Effector memory CD4-positive, alpha-beta T cell (primary cell): ENCODE data around the gene PAPOLA.

Experiments used
- DNase-seq, 3 donors: peaks; one replicate each; pipeline ENCODE4 v3.0.0-alpha.2; 2020
- H3K27ac ChIP-seq: 2 replicates; pipeline ENCODE4 v1.7.0; 2013; ENCODE audit warnings: mild to moderate bottlenecking, low read length, moderate library complexity; ENCODE audit not compliant: insufficient read depth, poor library complexity, severe bottlenecking
- H3K27me3 ChIP-seq: replicated peaks from 2 replicates; pipeline ENCODE4 v1.7.0; 2013; ENCODE audit warnings: mild to moderate bottlenecking, low read length; ENCODE audit not compliant: insufficient read depth, control insufficient read depth, poor library complexity, severe bottlenecking
- H3K36me3 ChIP-seq: 2 replicates; pipeline ENCODE4 v1.7.0; 2013; ENCODE audit warnings: mild to moderate bottlenecking, low read length, moderate library complexity; ENCODE audit not compliant: control insufficient read depth, insufficient read depth
- H3K4me1 ChIP-seq: 2 replicates; pipeline ENCODE4 v1.7.0; 2013; ENCODE audit warnings: low read length, mild to moderate bottlenecking; ENCODE audit not compliant: control insufficient read depth, insufficient read depth, poor library complexity, severe bottlenecking
- H3K4me3 ChIP-seq: 2 replicates; pipeline ENCODE4 v1.7.0; 2013; ENCODE audit warnings: low read length, low read depth, mild to moderate bottlenecking; ENCODE audit not compliant: insufficient read depth, poor library complexity, severe bottlenecking
- H3K9me3 ChIP-seq: 2 replicates; pipeline ENCODE4 v1.7.0; 2013; ENCODE audit warnings: mild to moderate bottlenecking, low read length, moderate library complexity; ENCODE audit not compliant: control insufficient read depth

The PAPOLA gene

DNA sequence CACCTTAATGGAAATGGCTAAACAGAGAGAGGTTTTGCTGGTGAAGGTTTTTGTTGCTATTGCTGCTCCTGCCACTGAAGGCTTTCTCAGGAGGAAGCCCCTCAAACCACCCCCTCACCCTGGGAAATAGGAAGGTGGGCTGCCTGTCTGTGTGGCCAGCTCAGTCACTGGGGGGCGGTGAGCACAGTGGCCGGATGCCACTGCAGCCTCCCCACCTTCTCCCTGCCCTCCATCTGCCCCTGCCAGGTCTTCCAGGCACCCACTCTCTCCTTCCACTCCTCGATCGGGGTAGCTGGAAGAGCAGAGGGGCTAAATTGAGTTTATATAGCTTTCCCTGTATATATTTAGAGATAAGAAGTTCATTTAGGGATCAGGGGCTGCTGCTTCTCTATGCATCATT, 80.8 kb downstream of the PAPOLA start:
- Histone ChIP-seq H3K27me3 (peaks cover 6% of the 10 kb centered on the region), H3K4me3 (no peak overlapping the region), H3K9me3 (no peaks in the 10 kb centered on the region), H3K36me3 (no peaks in the 10 kb centered on the region), H3K27ac (no peak overlapping the region), H3K4me1 (no peaks in the 10 kb centered on the region)
- no peak for DNase-seq

DNA sequence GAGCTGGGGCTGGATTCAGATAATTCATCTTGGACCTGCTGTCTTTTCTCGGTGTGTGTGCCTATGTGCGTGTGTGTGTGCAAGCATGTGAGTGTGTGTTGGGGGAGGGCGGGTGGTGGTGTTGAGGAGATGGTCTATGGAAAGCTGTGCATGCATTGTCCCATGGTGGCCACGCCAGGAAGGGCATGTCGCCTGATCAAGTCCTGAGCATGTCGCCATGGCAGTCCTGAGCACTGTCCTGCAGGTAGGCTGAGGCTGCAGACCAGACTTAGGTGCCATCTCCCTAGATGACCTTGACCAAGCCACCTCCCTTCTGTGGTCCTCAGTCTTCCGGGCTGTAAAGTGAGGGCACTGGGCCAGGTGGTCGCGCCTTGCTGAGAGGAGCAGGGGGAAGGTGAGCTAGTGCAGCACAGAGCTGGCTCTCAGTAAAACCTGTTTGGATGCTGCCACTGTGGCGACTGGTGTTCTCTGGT, 81.4 kb downstream of the PAPOLA start:
- no peaks in the 10 kb centered on the region for H3K36me3 ChIP-seq
- peaks cover 6% of the 10 kb centered on the region for H3K27me3 ChIP-seq
- H3K4me3 ChIP-seq = no peak overlapping the region
- no peak overlapping the region for H3K27ac ChIP-seq
- no peaks in the 10 kb centered on the region for H3K4me1 ChIP-seq
- DNase-seq = no peak
- H3K9me3 ChIP-seq = no peaks in the 10 kb centered on the region

DNA sequence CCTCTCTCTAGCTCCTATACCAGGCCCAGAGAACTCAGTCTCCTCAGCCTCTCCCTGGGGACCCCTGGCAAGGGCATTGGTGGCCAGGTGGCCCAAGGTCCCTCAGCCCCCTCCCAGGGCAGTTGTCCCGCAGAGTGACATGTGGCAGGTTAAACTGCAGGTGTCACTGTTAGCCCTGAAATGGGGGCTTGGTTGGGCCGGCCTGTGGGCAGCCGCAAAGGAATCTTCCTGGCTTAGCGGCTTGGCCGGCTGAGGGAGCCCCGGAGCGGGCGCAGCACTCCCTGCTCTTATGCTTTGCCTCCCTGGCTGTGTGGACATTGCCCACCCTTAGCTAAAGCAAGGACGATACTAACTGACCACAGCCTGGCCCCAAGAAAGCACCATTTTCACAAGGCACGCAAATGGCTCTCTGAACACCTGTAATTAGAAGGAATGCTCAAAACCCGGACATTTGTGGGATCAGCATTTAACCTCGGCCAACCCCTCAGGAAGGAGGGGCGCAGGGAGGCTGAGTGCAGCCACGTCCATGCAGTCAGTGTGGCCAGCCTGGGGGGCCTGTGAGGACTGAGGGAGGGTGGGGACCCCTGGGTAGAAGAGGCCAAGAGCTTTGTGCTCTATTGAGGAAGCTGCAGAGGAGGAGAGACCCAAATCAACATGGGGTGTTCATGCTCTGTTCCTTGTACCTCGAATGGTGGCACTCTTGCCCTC, 82.2 kb downstream of the PAPOLA start:
- Histone ChIP-seq H3K9me3 (no peaks in the 10 kb centered on the region), H3K36me3 (no peaks in the 10 kb centered on the region), H3K4me1 (no peaks in the 10 kb centered on the region), H3K4me3 (no peak overlapping the region), H3K27ac (no peak overlapping the region), H3K27me3 (peaks cover 6% of the 10 kb centered on the region)
- no peak for DNase-seq

DNA sequence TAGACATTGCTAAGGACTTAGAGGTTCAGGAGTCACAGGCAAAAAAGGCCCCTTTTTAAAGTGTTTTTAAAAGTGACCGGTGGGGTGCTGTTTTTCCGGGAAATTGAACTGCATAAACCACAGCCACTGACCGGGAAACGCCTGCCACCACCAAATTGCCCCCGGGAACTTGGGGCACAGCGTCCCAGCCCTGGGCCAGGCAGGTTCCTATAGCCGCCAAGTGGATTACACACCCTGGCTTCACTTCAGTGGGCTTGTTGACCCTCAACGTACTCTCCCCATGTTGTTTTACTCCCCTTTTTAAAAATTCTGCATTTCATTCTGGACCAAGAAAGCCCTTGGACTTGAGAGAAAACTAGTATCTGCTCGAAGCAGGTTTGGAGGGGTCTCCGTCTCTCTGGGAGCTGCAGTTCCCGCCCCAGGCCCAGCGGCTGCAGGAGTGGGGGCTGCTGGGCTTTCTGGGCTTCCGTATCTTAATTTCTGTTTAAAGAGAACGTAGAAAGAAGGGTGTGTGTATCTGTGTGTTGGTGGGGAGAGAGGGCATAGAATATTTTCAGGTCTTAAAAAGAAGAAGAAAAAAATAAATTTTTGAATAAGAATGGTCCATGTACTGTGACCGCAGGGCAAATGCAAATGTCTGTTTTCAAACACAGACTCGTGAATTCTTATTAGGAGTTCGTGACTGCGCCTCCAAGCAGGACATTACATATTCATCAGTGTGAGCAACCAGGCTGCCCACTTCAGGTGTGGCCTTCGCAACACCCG, 82.9 kb downstream of the PAPOLA start:
- no peak for DNase-seq
- H3K4me3 ChIP-seq = no peak overlapping the region
- peaks cover 6% of the 10 kb centered on the region for H3K27me3 ChIP-seq
- no peaks in the 10 kb centered on the region for H3K36me3 ChIP-seq
- no peak overlapping the region for H3K27ac ChIP-seq
- H3K9me3 ChIP-seq = no peaks in the 10 kb centered on the region
- H3K4me1 ChIP-seq = no peaks in the 10 kb centered on the region

DNA sequence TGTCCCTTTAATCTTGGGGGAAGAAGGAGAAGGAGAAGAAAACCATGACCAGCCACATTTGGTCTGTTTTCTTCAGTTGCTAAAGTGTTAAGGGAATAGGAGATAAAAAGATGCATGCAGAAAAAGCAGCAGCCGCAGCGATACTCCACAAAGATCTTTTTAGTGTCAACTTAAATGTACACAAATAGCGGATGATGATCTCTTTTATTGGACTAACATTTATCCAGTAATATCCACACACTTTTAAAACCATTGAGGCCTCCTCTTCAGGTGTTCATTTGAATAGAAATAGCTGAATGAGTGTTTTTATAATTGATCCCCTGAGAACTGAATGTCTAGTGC, 83.5 kb downstream of the PAPOLA start:
- peaks cover 6% of the 10 kb centered on the region for H3K27me3 ChIP-seq
- no peaks in the 10 kb centered on the region for H3K36me3 ChIP-seq
- no peak for DNase-seq
- no peaks in the 10 kb centered on the region for H3K4me1 ChIP-seq
- H3K9me3 ChIP-seq = no peaks in the 10 kb centered on the region
- H3K27ac ChIP-seq = no peak overlapping the region
- no peak overlapping the region for H3K4me3 ChIP-seq

DNA sequence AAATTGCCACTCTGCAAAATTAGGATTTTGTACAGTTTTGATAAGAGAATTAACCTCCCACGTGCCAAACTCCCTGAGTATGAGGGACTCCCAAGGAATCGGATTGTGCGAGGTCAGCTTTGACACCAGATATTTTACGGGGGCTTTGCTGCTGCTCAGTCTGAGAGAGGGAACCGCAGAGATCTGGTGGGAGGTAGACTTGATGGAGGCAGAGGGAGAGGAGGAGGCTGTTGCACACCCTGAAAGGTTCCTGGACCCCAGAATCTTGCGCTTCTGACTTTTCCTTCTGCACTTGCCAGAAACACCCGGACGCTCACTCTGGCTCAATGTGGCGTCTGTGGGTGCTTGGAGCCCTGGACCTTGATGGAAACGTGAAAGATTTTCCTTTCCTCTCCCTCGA, 83.9 kb downstream of the PAPOLA start:
- Histone ChIP-seq H3K27ac (no peak overlapping the region), H3K36me3 (no peaks in the 10 kb centered on the region), H3K9me3 (no peaks in the 10 kb centered on the region), H3K4me3 (no peak overlapping the region), H3K27me3 (peaks cover 6% of the 10 kb centered on the region), H3K4me1 (no peaks in the 10 kb centered on the region)
- no peak for DNase-seq

DNA sequence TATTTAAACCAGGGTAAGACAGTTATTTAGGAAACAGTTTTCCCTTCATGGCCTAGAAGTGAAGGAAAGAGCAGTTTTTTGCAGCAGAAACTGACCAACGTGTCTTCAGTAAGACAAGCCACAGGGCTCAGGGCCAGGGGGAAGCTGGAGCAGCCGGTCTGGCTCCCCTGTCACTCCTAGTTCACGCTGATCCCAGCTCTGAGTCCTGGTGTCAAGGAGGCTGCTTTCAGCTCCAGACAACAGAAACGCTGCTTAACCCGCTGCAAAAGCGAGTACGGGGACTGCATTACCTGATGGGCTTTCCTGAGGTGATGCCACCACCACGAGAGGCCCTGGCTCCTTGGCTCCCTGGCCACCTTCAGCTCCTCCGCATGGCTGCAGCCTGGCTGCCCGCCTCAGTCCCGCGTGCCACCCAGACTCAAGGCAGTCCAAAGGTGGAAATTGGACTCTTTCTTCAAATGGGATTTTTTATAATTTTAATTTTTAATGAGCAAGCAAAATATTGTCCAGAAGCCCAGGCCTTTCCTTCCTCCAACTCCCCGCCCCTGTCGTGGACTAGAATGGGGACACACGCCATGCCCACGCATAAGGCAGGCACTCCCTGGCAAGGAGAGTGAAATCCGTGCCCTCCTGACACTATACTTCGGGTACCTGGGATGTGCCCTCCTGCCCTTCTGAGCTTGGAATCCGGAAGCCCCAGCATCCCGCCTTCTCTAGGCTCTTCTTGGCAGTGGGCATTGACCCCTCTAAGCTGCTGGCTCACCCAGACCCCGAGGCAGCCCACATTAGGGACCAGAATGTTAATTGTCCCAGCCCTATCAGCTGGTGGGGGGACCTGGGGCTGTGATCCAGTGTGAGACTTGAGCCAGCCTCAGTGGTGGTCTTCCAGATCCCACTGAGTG, 85.0 kb downstream of the PAPOLA start:
- Histone ChIP-seq H3K9me3 (no peaks in the 10 kb centered on the region), H3K27ac (no peak overlapping the region), H3K27me3 (peaks cover 6% of the 10 kb centered on the region), H3K36me3 (no peaks in the 10 kb centered on the region), H3K4me1 (no peaks in the 10 kb centered on the region), H3K4me3 (no peak overlapping the region)
- no peak for DNase-seq

DNA sequence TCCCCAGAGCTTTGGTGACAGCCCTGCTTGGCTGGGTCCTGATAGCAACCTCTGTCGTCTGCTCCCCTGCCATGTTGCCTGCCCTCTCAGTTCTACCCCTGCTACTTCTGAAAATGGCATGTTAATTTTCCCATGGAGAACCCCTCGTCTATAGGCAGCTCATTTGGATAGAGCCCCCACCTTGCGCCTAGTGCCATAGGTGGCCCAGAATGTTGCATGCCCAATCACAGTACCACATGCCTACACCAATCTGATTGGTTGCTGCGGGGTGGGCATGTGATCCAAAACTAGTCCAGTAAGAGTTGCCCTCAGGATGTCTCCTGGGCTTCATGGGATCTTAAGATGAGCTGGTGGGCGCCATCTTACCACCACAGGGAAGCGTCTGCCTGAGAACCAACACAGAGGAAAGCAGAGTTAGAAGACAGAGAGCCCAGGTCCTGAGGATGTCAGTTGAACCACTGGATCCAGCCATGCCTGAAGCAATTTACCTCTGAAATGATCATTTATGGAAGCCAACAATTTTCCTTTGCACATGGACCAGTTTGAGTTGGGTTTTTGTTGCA, 85.7 kb downstream of the PAPOLA start:
- Histone ChIP-seq H3K4me1 (peaks cover 2% of the 10 kb centered on the region), H3K27ac (no peak overlapping the region), H3K36me3 (no peaks in the 10 kb centered on the region), H3K27me3 (peaks cover 6% of the 10 kb centered on the region), H3K9me3 (no peaks in the 10 kb centered on the region), H3K4me3 (no peak overlapping the region)
- no peak for DNase-seq

DNA sequence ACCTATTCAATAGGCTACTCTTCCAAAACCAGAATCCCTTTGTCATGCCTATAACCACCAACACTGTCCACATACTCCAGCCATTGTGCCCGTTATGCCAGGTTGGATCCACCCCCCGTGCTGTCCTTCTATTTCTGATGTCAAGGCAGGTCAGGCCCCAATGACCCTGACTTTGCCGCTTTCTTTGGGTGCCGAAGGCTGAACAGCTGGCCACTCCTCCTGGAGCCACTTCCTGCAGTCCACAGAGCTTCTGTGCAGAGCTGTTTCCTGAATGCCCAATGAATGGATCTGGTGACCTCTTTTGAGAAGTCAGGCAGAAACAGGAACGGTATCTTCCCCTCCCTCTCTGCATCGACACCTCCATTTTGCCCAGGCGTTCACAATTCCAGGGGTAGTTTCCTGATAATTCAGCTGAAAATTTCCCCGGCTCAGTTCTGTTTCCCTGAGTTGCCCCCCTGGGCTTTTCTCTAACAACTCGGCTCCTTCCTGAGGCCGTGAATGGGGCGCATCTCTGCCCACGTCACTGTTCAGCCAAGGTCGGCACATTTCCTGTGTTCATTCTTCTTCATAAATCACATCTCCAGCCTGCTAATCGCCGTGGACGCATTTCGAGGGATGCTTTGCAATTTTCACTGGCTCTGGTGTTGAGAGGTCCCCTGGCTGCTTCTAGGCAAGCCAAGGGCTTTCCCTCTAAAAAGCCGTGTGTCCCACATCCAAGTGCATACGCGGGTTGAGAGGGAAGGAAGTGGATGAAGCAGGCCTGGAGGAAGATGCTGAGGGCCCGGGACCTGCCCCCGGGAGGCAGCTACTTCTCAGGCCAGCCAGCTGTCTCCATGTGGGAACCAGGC, 86.5 kb downstream of the PAPOLA start:
- Histone ChIP-seq H3K36me3 (no peaks in the 10 kb centered on the region), H3K9me3 (no peaks in the 10 kb centered on the region), H3K4me3 (no peak overlapping the region), H3K27me3 (peaks cover 6% of the 10 kb centered on the region), H3K4me1 (peaks cover 6% of the 10 kb centered on the region), H3K27ac (no peak overlapping the region)
- DNase-seq = no peak
